Measurements from ENCODE around the gene MOSPD3. TPM values are rescaled to one million over a fixed set of nuclear protein-coding genes. Genes with fewer than 3 reads are reported as not detected.

The MOSPD3 gene
- total RNA-seq, 2 donors from 2014 or later = 10.8 to 16.3 TPM

DNA sequence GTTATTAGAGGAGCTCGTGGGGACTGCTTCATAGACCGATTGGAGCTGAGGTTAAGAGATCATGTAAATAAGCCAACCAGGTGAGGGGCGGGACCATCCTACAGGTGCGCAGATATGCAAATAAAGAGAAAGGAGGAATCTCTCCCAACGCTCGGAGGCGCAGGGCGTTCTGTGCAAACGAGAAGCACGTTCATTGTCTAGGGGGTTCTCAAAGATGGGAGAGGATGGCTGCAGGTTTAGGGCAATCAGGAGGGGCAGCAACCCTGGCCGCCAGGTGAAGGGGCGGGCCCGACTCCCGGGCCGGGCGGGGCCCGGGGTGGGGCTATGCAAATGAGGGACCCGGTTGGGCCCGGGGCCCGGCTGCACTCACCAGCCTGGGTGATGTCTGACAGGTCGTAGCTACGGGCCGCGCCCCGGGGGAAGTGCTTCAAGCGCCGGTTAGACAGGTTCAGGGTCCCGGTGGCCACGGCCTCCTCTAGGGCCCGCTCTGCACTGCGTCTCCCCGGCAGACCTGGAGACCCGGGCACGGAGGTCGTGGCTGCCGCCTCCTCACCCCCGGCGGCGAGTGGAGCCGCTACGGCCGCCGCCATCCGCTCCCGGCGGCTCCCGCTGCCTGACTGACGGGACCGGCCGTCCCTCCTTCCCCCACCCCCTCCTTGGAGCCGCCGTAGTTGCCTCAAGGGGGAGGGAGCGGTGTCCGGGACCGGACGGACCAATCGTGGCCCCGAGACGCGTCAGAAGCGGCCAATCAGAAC lies 26.7 kb upstream of the MOSPD3 start, which contains the start of gene LRCH4:
TSS of gene LRCH4 (minus strand) at position 619 of the 755 bp plus-strand sequence. CDS start at position 590, 29 bp downstream.
- peak; percentile 91 for DNase-seq (ENCODE audit: low spot score)
- intact Hi-C loops (cut with DNase I) = no loop called here

DNA sequence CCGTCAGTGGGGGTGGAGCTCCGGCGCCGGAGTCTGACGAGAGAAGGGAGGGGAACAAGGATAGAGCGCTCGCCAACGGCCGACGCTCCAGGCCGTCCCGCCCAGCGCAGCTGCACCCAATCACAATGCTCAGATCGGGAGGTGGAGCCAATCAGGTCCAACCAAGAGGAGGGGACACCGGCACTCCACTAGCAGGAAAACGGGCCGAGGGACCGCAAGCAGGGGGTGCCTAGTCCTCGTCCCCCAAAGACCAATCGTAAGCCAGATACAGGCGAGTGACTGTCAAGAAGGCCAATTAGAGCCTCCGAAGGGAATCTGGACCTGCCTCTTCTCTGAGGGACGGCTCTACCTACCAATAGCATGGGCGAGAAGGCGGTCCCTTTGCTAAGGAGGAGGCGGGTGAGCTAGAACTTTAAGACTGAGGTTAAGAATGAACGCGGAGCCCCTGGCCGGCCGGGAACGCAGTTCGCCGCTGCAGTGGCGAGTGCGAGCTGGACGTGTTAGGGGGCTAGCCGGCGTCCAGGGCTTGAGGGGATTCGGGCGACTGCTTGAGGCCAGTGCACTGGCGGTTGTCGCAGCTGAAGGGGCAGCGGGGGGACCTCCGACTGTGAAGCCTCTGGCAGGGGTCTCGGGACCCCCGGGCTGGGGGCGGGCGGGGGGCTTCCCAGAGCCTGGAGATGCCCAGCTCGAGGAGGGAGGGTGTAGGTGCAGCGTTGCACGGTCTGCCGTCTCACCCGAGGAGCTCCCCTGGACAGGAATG lies 25.9 kb upstream of the MOSPD3 start, which contains the start of gene FBXO24:
TSS of gene FBXO24 (plus strand) at position 63 of the 760 bp plus-strand sequence. CDS start at position 361, 298 bp downstream.
- DNase-seq (ENCODE audit: low spot score) = peak; percentile 100
- intact Hi-C loops (cut with DNase I) = no loop called here

DNA sequence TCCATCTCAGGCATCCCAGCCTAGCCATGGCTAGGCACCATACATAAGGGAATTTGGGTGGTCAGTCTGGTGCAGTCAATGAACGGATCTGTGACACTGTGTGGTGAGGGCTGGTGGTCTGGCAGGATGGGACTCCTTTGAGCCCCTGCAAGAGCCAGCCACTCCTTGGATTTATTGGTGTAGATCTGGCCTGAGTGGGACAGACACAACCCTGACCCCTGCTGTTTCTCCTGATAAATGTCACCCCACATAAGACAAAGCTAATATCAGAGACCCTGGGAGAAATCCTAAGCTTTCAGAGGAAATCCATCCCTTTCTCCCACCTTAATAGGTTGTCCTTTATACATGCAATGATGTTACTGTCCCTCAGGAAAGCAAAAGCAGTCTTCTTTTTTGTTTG lies 23.9 kb upstream of the MOSPD3 start:
- intact Hi-C loops (cut with DNase I) = no loop called here
- no peak for DNase-seq (ENCODE audit: low spot score)

DNA sequence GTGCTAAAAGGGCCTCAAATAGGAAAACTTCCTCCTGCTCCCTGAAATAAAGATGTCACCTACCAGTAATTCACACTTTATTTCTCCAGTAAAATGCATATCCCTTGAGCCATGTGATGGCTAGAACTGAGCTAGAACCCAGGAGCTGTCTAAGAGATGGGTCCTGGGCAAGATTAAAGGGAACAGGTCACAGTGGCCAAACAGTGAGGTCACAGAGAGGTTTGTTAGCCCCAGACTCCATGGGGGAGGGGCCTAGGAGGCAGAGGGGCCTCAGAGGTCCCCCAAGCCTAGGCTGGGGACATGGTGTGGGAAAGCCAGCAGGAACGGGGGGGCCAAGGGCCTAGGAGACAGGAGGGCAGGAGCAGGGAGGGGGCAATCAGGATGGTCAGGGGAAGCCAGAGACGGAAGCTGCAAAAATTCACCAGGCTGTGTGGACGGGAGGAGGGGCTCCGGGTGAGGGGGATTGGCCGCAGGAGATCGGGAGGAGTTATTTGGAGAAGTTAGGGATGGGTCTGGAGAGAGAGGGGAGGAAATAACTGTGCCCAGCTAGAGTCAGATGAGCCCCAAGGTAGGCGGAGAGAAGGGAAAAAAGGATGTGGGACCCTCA lies 22.9 kb upstream of the MOSPD3 start:
- intact Hi-C loops (cut with DNase I) = no loop called here
- no peak for DNase-seq (ENCODE audit: low spot score)

DNA sequence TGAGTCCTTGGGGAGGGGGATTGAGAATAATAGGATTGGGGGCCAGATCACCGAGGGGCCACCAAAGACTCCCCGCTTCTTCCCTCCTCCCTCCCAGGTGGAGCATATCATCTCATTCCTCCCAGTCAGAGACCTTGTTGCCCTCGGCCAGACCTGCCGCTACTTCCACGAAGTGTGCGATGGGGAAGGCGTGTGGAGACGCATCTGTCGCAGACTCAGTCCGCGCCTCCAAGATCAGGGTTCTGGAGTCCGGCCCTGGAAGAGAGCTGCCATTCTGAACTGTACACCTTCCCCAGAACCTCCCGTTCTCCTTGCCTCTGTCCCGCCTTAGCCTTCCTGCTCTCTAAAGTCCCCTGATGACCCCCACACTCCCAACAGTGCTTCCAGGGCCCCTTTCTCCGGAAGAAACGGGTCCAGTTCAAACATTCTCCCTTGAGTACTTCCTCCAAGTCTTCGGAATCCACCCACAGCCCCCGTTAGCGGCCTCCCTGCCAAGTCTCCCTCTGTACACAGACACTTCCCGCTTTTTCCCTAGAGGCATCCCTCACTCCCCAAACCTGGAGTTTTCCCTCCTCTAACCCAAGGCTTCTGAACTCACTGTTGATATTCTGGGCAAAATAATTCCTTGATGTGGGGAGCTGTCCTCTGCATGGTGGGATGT lies 22.1 kb upstream of the MOSPD3 start:
- intact Hi-C loops (cut with DNase I) = no loop called here
- DNase-seq (ENCODE audit: low spot score) = no peak

DNA sequence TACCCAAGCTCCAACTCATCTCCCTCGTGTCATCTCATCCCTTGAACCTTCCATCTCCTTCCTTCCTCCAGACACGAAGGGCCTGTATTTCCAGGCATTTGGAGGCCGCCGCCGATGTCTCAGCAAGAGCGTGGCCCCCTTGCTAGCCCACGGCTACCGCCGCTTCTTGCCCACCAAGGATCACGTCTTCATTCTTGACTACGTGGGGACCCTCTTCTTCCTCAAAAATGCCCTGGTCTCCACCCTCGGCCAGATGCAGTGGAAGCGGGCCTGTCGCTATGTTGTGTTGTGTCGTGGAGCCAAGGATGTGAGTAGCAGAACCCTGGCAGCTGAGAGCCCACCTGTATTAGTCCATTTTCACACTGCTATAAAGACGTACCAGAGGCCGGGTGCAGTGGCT lies 20.7 kb upstream of the MOSPD3 start:
- no peak for DNase-seq (ENCODE audit: low spot score)
- intact Hi-C loops (cut with DNase I) = no loop called here

DNA sequence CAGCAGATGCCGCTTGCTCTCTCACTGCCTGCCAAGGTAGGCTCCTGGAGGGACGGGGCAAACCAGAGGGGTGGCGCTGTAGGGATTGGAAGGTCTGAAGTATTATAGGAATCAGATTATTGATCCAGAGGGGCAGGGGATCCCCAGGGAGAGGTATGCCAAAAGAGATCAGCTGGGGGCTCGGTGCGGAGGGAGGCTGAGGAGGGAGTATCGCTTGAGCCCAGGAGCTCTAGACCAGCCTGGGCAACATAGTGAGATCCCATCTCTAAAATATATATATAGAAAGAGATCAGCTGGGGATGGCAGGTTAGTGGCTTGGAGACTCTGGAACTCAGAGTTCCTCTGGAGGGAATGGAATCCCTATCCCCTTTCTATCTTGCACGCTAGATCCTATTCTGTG lies 17.2 kb upstream of the MOSPD3 start:
- no peak for DNase-seq (ENCODE audit: low spot score)
- intact Hi-C loops (cut with DNase I) = no loop called here

DNA sequence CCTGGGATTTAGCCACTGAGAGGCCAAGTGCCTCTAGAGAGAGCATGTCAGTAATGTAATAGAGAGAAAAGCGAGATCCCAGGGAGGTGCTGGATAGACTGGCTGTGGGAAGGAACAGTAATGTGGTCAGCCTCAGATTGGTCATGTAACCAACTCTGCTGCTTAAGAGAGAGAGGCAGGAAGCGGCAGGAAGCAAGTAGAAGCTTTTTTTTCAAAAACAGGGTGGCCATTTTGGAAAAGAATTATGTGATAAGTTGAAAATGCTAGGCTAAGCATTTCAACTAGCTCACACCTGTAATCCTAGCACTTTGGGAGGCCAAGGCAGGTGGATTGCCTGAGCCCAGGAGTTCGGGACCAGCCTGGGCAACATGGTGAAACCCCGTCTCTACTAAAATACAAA lies 13.9 kb upstream of the MOSPD3 start:
- intact Hi-C loops (cut with DNase I) = no loop called here
- DNase-seq (ENCODE audit: low spot score) = no peak

DNA sequence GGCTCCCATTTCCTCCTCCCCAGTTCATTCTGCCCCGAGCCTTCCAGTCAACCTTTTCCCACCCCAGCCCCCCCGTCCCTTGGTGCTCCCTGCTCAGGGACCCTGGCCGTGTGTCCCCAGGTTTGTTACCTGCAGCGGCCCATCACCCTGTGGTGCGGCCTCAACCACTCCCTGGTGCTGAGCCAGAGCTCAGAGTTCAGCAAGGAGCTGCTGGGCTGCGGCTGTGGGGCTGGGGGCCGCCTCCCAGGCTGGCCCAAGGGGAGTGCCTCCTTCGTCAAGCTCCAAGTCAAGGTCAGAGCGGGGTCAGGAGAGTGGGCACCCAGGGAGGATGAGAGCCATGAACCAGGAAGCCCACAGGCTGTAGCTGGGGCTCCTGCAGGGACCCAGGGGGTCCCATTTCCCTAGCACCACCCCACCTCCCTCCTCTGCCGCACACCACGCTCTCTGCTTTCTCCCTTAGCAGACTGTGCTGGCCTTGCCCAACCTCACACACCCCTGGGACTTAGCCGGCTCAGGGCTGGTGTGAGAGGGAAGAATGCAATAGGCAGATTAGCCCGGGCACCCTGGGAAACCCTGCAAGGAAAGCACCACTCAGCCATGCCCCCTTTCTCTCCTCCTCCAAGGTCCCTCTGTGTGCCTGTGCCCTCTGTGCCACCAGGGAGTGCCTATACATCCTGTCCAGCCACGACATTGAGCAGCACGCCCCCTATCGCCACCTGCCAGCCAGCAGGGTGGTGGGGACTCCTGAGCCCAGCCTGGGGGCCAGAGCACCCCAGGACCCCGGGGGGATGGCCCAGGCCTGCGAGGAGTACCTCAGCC lies 12.2 kb upstream of the MOSPD3 start:
- no peak for DNase-seq (ENCODE audit: low spot score)
- intact Hi-C loops (cut with DNase I) = loop anchor here in 1 of 2 donors (5.0 kb wide), 1 partner anchor 92 kb away; the partner anchor contains the start of gene GIGYF1

DNA sequence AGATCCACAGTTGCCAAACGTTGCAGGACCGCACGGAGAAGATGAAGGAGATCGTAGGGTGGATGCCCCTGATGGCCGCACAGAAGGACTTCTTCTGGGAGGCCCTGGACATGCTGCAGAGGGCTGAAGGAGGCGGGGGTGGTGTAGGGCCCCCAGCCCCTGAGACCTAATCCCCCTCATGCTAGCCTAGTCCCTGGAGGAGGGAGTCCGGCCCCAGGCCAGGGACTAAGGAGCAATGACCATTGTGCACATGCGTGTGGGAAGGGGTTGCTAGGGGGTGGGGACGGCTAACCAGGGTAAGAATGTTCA lies 11.7 kb upstream of the MOSPD3 start:
- intact Hi-C loops (cut with DNase I) = loop anchor here in 1 of 2 donors (5.0 kb wide), 1 partner anchor 92 kb away; the partner anchor contains the start of gene GIGYF1
- DNase-seq (ENCODE audit: low spot score) = no peak

DNA sequence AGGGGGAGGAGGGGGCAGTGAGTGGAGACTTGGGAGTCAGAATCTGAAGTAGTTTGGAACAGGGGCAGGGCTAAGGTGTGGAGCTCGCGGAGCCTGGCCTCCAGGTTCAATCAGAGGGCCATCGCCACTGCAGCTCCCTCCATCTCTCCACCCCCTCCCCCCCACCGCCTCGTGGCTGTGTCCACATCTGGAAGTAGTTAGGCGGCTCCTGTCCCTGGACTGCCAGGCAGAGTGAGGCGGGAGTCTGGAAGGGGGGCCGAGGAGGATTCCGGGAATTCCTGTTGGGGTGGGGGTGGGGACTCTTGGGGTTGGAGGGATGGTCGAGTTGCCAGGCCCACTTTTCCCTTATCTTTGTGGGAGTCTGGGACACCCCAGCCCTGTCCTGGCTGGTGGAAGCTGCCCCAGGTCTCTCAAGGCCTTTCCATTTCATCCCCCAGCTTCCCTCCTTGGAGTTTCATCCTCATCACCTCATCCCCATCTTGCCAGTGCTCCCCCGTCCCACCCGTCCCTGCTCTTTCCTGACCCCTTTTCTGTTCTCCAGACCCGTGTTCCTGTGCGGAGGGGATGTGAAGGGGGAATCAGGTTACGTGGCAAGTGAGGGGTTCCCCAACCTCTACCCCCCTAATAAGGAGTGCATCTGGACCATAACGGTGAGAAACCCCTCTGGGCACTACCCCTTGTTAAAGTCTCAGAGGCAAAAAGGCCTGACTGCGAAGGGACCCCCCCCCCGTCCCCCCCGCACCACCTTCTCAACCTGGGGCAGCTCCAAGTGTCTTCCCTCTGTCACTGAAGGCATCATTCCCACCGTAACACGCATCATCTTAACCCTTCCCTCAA lies 9.2 kb upstream of the MOSPD3 start:
- peak; percentile 88 for DNase-seq (ENCODE audit: low spot score)
- intact Hi-C loops (cut with DNase I) = loop anchor here in 1 of 2 donors (5.0 kb wide), 1 partner anchor 89 kb away; the partner anchor contains the start of gene GIGYF1

DNA sequence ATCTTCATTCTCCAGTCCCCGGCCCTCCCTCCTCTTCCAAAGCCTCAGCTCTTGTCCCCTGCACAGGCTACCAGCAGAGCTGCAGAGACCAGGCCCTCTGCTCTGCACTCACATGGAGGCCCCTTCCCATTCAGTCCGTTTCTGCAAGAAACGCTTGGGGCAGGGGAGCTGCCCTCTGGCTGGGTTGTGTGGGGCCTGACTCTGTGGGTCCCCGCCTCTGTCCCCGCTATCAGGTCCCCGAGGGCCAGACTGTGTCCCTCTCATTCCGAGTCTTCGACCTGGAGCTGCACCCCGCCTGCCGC lies 8.7 kb upstream of the MOSPD3 start:
- DNase-seq (ENCODE audit: low spot score) = no peak
- intact Hi-C loops (cut with DNase I) = loop anchor here in 1 of 2 donors (5.0 kb wide), 1 partner anchor 89 kb away; the partner anchor contains the start of gene GIGYF1

DNA sequence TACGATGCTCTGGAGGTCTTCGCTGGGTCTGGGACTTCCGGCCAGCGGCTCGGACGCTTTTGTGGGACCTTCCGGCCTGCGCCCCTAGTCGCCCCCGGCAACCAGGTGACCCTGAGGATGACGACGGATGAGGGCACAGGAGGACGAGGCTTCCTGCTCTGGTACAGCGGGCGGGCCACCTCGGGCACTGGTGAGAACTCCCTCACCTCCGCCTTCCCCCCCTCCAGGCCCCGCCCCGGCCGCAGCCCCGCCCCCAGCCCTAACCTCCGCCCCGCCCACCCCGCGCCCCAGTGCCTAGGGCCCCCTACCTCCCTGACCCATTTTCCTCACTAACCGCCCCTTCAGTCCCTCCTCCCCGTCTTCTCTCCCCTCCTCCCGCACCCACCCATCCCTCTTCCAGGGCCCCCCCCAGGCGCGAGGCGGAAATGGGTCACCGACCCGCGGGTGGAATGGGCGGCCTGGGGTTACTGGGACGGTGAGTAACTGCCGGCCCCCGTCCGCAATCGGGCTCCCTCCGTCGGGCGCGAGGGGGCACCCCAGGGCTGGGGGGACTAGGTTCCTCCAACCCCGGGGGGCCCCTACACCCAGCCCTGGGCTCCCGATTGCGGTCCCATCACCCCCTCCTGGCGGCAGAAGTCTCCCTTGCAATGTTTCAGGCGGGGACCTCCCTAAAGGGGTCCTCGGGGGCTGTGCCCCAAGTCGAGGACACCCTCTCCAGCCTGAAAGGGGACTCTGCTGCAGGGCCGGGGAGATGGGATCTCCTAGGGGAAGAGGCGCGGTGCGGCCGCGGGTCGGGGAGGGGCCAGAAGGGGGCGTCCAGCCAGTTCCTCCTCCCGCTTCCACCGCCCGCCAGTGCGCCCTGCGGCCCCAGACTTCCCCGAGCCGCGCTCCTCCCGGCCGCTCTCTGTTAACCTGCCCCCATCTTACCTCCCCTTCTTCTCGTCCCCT lies 8.0 kb upstream of the MOSPD3 start:
- DNase-seq (ENCODE audit: low spot score) = peak; percentile 94
- intact Hi-C loops (cut with DNase I) = loop anchor here in 1 of 2 donors (5.0 kb wide), 1 partner anchor 88 kb away; the partner anchor contains the start of gene GIGYF1

DNA sequence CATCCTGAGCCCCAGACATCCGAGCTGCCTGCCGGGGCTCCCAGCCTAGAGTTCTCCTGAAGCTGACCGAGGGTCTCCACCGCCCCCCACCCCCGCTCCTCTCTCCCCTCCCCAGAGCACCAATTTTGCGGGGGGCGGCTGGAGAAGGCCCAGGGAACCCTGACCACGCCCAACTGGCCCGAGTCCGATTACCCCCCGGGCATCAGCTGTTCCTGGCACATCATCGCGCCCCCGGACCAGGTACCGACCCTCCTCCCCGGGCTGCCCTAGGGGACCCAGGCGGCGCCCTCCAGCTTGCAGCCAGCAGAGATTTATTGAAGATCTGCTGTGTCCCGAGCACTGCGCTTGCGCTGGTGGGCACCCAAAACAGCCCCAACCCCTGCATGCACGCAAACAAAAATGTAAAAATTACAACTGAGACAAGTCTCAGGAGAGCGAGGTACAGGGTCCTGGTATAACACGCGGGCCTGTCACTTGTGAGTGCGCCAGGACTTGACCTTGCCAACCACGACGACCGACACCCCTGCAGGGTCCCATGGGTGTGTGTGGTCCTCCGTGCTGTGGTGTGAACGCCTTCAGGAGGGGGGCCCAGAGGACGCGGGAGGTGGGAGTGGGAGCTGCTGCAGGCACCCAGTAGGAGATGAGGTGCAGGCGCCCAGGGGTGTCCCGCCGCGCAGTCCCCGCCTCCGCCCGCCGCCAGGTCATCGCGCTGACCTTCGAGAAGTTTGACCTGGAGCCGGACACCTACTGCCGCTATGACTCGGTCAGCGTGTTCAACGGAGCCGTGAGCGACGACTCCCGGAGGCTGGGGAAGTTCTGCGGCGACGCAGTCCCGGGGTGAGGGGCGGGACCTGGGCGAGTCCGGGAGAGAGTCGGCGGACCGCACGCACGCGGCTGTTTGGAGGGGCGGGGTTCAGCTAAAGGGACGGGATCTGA lies 7.1 kb upstream of the MOSPD3 start:
- intact Hi-C loops (cut with DNase I) = loop anchor here in 1 of 2 donors (5.0 kb wide), 1 partner anchor 87 kb away; the partner anchor contains the start of gene GIGYF1
- no peak for DNase-seq (ENCODE audit: low spot score)

DNA sequence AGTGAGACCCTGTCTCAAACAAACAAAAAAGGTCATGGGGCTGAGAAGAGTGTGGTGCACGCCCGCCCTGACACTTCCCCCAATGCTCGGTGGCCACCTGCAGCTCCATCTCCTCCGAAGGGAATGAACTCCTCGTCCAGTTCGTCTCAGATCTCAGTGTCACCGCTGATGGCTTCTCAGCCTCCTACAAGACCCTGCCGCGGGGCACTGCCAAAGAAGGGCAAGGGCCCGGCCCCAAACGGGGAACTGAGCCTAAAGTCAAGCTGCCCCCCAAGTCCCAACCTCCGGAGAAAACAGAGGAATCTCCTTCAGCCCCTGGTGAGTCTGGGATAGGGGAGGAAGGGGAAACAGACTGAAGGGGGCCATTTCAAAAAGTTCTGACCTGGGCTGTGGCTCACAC lies 6.0 kb upstream of the MOSPD3 start:
- no peak for DNase-seq (ENCODE audit: low spot score)
- intact Hi-C loops (cut with DNase I) = no loop called here

DNA sequence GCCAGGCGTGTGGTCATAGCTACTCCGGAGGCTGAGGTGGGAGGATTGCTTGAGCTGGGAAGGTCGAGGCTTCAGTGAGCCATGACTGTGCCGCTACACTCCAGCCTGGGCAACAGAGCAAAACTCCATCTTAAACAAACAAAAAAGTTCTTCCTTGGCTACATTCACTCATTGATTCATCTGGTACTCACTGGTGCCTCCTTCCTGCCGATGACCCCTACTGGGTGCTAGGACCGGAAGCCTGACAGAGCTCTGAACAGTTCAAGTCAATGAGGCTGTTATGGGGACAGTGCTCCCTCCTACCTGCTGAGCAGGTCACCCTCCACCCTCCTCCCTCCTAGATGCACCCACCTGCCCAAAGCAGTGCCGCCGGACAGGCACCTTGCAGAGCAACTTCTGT lies 5.2 kb upstream of the MOSPD3 start:
- no peak for DNase-seq (ENCODE audit: low spot score)
- intact Hi-C loops (cut with DNase I) = no loop called here

Data from posterior vena cava (tissue), 2 donors.